Endodermal cell (in vitro differentiated cells): ENCODE results near the gene UBXN2A. TPM values are rescaled to one million over a fixed set of nuclear protein-coding genes. Genes with fewer than 3 reads are reported as not detected.

Source experiments
- DNase-seq: peaks from one replicate; pipeline ENCODE4 v3.0.0-alpha.2; 2017
- H3K27ac ChIP-seq: 2 replicates; pipeline ENCODE4 v1.5.1; 2013; ENCODE audit warnings: mild to moderate bottlenecking, low read depth, low read length, moderate library complexity
- H3K27me3 ChIP-seq: 2 replicates; pipeline ENCODE4 v1.6.1; 2013; ENCODE audit warnings: mild to moderate bottlenecking, low read length, moderate library complexity; ENCODE audit not compliant: insufficient read depth, control insufficient read depth, poor library complexity, severe bottlenecking
- H3K36me3 ChIP-seq: 2 replicates; pipeline ENCODE4 v1.7.0; 2013; ENCODE audit warnings: mild to moderate bottlenecking, low read length, moderate library complexity; ENCODE audit not compliant: control insufficient read depth, insufficient read depth
- H3K4me1 ChIP-seq: one replicate; pipeline ENCODE4 v1.7.0; 2013; ENCODE audit warnings: low read length; ENCODE audit not compliant: control insufficient read depth, insufficient read depth
- H3K4me3 ChIP-seq: 2 replicates; pipeline ENCODE4 v1.5.1; 2013; ENCODE audit warnings: mild to moderate bottlenecking, low read length, moderate library complexity
- H3K9ac ChIP-seq: 2 replicates; pipeline ENCODE4 v1.6.1; 2013; ENCODE audit warnings: mild to moderate bottlenecking, low read length, moderate library complexity; ENCODE audit not compliant: poor library complexity, severe bottlenecking; ENCODE audit errors: extremely low read depth
- H3K9me3 ChIP-seq: 2 replicates; pipeline ENCODE4 v1.6.1; 2013; ENCODE audit warnings: mild to moderate bottlenecking, low read length, moderate library complexity; ENCODE audit not compliant: control insufficient read depth
- H3K27ac Mint-ChIP-seq: 2 replicates; pipeline ENCODE4 v1.8.0; 2020; ENCODE audit warnings: mixed read lengths
- H3K27me3 Mint-ChIP-seq: 2 replicates; pipeline ENCODE4 v1.8.0; 2021; ENCODE audit warnings: mild to moderate bottlenecking, mixed read lengths; ENCODE audit not compliant: insufficient read depth
- H3K36me3 Mint-ChIP-seq: 2 replicates; pipeline ENCODE4 v1.8.0; 2020; ENCODE audit warnings: low read depth, mixed read lengths
- H3K4me1 Mint-ChIP-seq: 2 replicates; pipeline ENCODE4 v1.8.0; 2020; ENCODE audit warnings: mixed read lengths
- H3K4me3 Mint-ChIP-seq: 2 replicates; pipeline ENCODE4 v1.8.0; 2020; ENCODE audit warnings: mild to moderate bottlenecking, moderate library complexity, mixed read lengths
- H3K9me3 Mint-ChIP-seq: 2 replicates; pipeline ENCODE4 v1.8.0; 2020; ENCODE audit warnings: mild to moderate bottlenecking, mixed read lengths
- CTCF ChIP-seq: fragments of 200-600 bp; sonication (generic); conservative IDR thresholded peaks from 2 replicates; pipeline ENCODE4 v1.5.0; 2021; ENCODE audit warnings: antibody characterized with exemption, mild to moderate bottlenecking
- WGBS, 2 experiments: methylation state at CpG; one replicate each; pipeline versions ENCODE4 v1.1.5 to v1.1.7; 2013; ENCODE audit warnings: missing lambda C conversion rate in 2 of 2, mixed read lengths in 1 of 2; ENCODE audit not compliant: insufficient coverage in 1 of 2, insufficient read length in 1 of 2; 5-methylcytosine and 5-hydroxymethylcytosine counted together
- total RNA-seq, 2 donors: library from RNA; stranded (reverse); fragmentation: NEBNext Ultra II Directional in 1 of 2; extraction: Animal tissue kit (Norgen Biotek cat#: 25700) in 1 of 2; gene quantifications; 2 replicates in 1 of 2; 3 replicates in 1 of 2; pipeline ENCODE4 v1.2.1, GENCODE V29; 2021

UBXN2A gene
- total RNA-seq, 2 donors from 2014 or later: 20.1 to 26.8 TPM

- 94 to 95% methylated on average over 5 to 8 of the region's 8 CpGs for WGBS, 2 experiments
- H3K36me3 Mint-ChIP-seq: peaks cover 19% of the 10 kb centered on the region
- H3K27me3 Mint-ChIP-seq: no peaks in the 10 kb centered on the region
- no peak for DNase-seq
- Histone ChIP-seq H3K27me3 (no peaks in the 10 kb centered on the region), H3K4me1 (no peaks in the 10 kb centered on the region), H3K27ac (no peak overlapping the region), H3K9ac (no peak overlapping the region), H3K4me3 (no peak overlapping the region), H3K36me3 (peaks cover 27% of the 10 kb centered on the region), H3K9me3 (no peaks in the 10 kb centered on the region)
- no peak overlapping the region for H3K4me3 Mint-ChIP-seq
- no peak for TF ChIP-seq CTCF
- no peaks in the 10 kb centered on the region for H3K9me3 Mint-ChIP-seq
- no peak overlapping the region for H3K27ac Mint-ChIP-seq
- peaks cover 8% of the 10 kb centered on the region for H3K4me1 Mint-ChIP-seq
Measured at GRCh38 chr2:23993736-23994269, 53.5 kb downstream of the UBXN2A start.

GRCh38 chr2:23994567-23994966 lies 54.3 kb downstream of the UBXN2A start:
- Histone ChIP-seq H3K9ac (no peak overlapping the region), H3K27me3 (no peaks in the 10 kb centered on the region), H3K4me3 (no peak overlapping the region), H3K36me3 (peaks cover 27% of the 10 kb centered on the region), H3K9me3 (no peaks in the 10 kb centered on the region), H3K4me1 (no peaks in the 10 kb centered on the region), H3K27ac (no peak overlapping the region)
- TF ChIP-seq CTCF: no peak
- H3K4me1 Mint-ChIP-seq: peaks cover 8% of the 10 kb centered on the region
- H3K9me3 Mint-ChIP-seq: no peaks in the 10 kb centered on the region
- no peaks in the 10 kb centered on the region for H3K27me3 Mint-ChIP-seq
- 86% methylated on average over 1 of the region's 1 CpG; no CpG with 5 or more reads in 1 of the 2 experiments for WGBS, 2 experiments
- no peak overlapping the region for H3K4me3 Mint-ChIP-seq
- H3K27ac Mint-ChIP-seq: no peak overlapping the region
- DNase-seq: no peak
- H3K36me3 Mint-ChIP-seq: peaks cover 20% of the 10 kb centered on the region

GRCh38 chr2:24007693-24008092 lies 67.4 kb downstream of the UBXN2A start:
- Histone ChIP-seq H3K36me3 (no peaks in the 10 kb centered on the region), H3K9me3 (no peaks in the 10 kb centered on the region), H3K27me3 (peaks cover 25% of the 10 kb centered on the region), H3K27ac (no peak overlapping the region), H3K4me3 (no peak overlapping the region), H3K4me1 (no peaks in the 10 kb centered on the region), H3K9ac (no peak overlapping the region)
- no peak for TF ChIP-seq CTCF
- no peak for DNase-seq
- Mint-ChIP-seq H3K9me3 (no peaks in the 10 kb centered on the region), H3K4me1 (peaks cover under 1% of the 10 kb centered on the region), H3K27me3 (peaks cover 24% of the 10 kb centered on the region), H3K27ac (no peak overlapping the region), H3K4me3 (no peak overlapping the region), H3K36me3 (no peaks in the 10 kb centered on the region)
